ENCODE results near the gene RUNDC3A.

GRCh38 chr17:44351464-44351863, 43.1 kb downstream of the RUNDC3A start:
- no peak for TF ChIP-seq GFI1B (tag by site-specific recombination; IDR thresholded peaks at IDR 0.05)
- TF ChIP-seq CTCF (tag by site-specific recombination; IDR thresholded peaks at IDR 0.05) = no peak
- no peak for TF ChIP-seq ZNF549 (tag by site-specific recombination; IDR thresholded peaks at IDR 0.05)
- no peak for TF ChIP-seq ZBTB21 (tag by site-specific recombination; IDR thresholded peaks at IDR 0.05)
- TF ChIP-seq ZSCAN30 (tag by site-specific recombination; IDR thresholded peaks at IDR 0.05) = no peak
- TF ChIP-seq YY1 (tag by site-specific recombination; IDR thresholded peaks at IDR 0.05) = no peak
- TF ChIP-seq ZSCAN18 (tag by site-specific recombination; IDR thresholded peaks at IDR 0.05) = no peak
- no peak for TF ChIP-seq KLF7 (tag by site-specific recombination; IDR thresholded peaks at IDR 0.05; ENCODE audit: borderline replicate concordance)
- TF ChIP-seq REST (tag by site-specific recombination; IDR thresholded peaks at IDR 0.05) = no peak
- TF ChIP-seq TSHZ1 (tag by site-specific recombination; IDR thresholded peaks at IDR 0.05; ENCODE audit: borderline replicate concordance) = no peak
